GM12872 (cell line): ENCODE results near the gene FBXO28.
A peak's percentile ranks its signal among the peaks of the same experiment; 100 is the strongest.

Experiments
- CTCF ChIP-seq: IDR thresholded peaks from 3 replicates; pipeline ENCODE4 v1.5.1; 2011; ENCODE audit warnings: low read depth, mild to moderate bottlenecking, low read length, moderate library complexity; ENCODE audit not compliant: insufficient read depth

FBXO28 gene

GRCh38 chr1:224098007-224098406 is 15.9 kb upstream of the FBXO28 start:
- TF ChIP-seq CTCF = no peak

GRCh38 chr1:224106568-224107281 is 7.2 kb upstream of the FBXO28 start:
- peak; percentile 47; the same call in 2 of the 3 replicates for TF ChIP-seq CTCF

GRCh38 chr1:224107282-224107625 is 6.7 kb upstream of the FBXO28 start:
- TF ChIP-seq CTCF = no peak

GRCh38 chr1:224108991-224109390 is 4.9 kb upstream of the FBXO28 start:
- TF ChIP-seq CTCF = no peak

GRCh38 chr1:224109981-224110380 is 3.9 kb upstream of the FBXO28 start:
- TF ChIP-seq CTCF = no peak

GRCh38 chr1:224113005-224113404 is 906 bp upstream of the FBXO28 start:
- no peak for TF ChIP-seq CTCF

GRCh38 chr1:224113545-224113917 is 380 bp upstream of the FBXO28 start:
- TF ChIP-seq CTCF = no peak
